ENCODE measurements around the gene PSD4. TPM values are rescaled to one million over a fixed set of nuclear protein-coding genes. Genes with fewer than 3 reads are reported as not detected.

Gene PSD4
- total and polyA plus RNA-seq, 5 donors from 2014 or later, result 18.1 to 124 (median 22.7) TPM

- no peaks in the 10 kb centered on the region for H3K27me3 ChIP-seq (ENCODE audit: control insufficient read depth, insufficient read depth, low read length)
- peak overlapping the region in 1 of 3 donors; percentile 38 for H3K27ac Mint-ChIP-seq
- no peaks in the 10 kb centered on the region for H3K9me3 ChIP-seq (ENCODE audit: control insufficient read depth in 2 of 2, low read length in 2 of 2)
- H3K36me3 ChIP-seq (ENCODE audit: control insufficient read depth, insufficient read depth, low read length), result no peaks in the 10 kb centered on the region
- no peak for DNase-seq
- ATAC-seq (ENCODE audit: low read depth in 2 of 2), result no peak
- no peak overlapping the region for H3K27ac ChIP-seq (ENCODE audit: insufficient read depth, low read length, poor library complexity, severe bottlenecking)
- no peak overlapping the region for H3K4me3 Mint-ChIP-seq
- peaks cover 0 to 2% (median 0%) of the 10 kb centered on the region in 4 donors for H3K4me1 Mint-ChIP-seq
- no peaks in the 10 kb centered on the region for H3K4me1 ChIP-seq (ENCODE audit: control insufficient read depth, insufficient read depth, low read length, poor library complexity, severe bottlenecking)
- peaks cover 5% of the 10 kb centered on the region for H3K27me3 Mint-ChIP-seq
- H3K36me3 Mint-ChIP-seq, result no peaks in the 10 kb centered on the region
- H3K4me3 ChIP-seq (ENCODE audit: low read depth, low read length), result no peak overlapping the region
- H3K9me3 Mint-ChIP-seq, result no peaks in the 10 kb centered on the region
Observed at GRCh38 chr2:113224647-113225236, 51.0 kb downstream of the PSD4 start.

GRCh38 chr2:113225263-113226259, 51.8 kb downstream of the PSD4 start:
- no peaks in the 10 kb centered on the region for H3K9me3 ChIP-seq (ENCODE audit: control insufficient read depth in 2 of 2, low read length in 2 of 2)
- no peak for DNase-seq
- no peak for ATAC-seq (ENCODE audit: low read depth in 2 of 2)
- H3K27ac ChIP-seq (ENCODE audit: insufficient read depth, low read length, poor library complexity, severe bottlenecking), result no peak overlapping the region
- no peak overlapping the region for H3K4me3 Mint-ChIP-seq
- no peak overlapping the region for H3K4me3 ChIP-seq (ENCODE audit: low read depth, low read length)
- peaks cover 0 to 6% (median 1%) of the 10 kb centered on the region in 4 donors for H3K4me1 Mint-ChIP-seq
- H3K27me3 Mint-ChIP-seq, result peaks cover 5% of the 10 kb centered on the region
- no peaks in the 10 kb centered on the region for H3K9me3 Mint-ChIP-seq
- no peaks in the 10 kb centered on the region for H3K27me3 ChIP-seq (ENCODE audit: control insufficient read depth, insufficient read depth, low read length)
- no peaks in the 10 kb centered on the region for H3K4me1 ChIP-seq (ENCODE audit: control insufficient read depth, insufficient read depth, low read length, poor library complexity, severe bottlenecking)
- H3K27ac Mint-ChIP-seq, result peak overlapping the region in 1 of 3 donors; percentile 38
- H3K36me3 Mint-ChIP-seq, result no peaks in the 10 kb centered on the region
- no peaks in the 10 kb centered on the region for H3K36me3 ChIP-seq (ENCODE audit: control insufficient read depth, insufficient read depth, low read length)

GRCh38 chr2:113226462-113226861, 52.7 kb downstream of the PSD4 start:
- H3K27ac Mint-ChIP-seq, result no peak overlapping the region
- H3K4me1 Mint-ChIP-seq, result peaks cover 0 to 8% (median 5%) of the 10 kb centered on the region in 4 donors
- Histone ChIP-seq H3K36me3 (ENCODE audit: control insufficient read depth, insufficient read depth, low read length) (no peaks in the 10 kb centered on the region), H3K27ac (ENCODE audit: insufficient read depth, low read length, poor library complexity, severe bottlenecking) (no peak overlapping the region), H3K4me3 (ENCODE audit: low read depth, low read length) (no peak overlapping the region), H3K9me3 (ENCODE audit: control insufficient read depth in 2 of 2, low read length in 2 of 2) (no peaks in the 10 kb centered on the region), H3K4me1 (ENCODE audit: control insufficient read depth, insufficient read depth, low read length, poor library complexity, severe bottlenecking) (no peaks in the 10 kb centered on the region), H3K27me3 (ENCODE audit: control insufficient read depth, insufficient read depth, low read length) (no peaks in the 10 kb centered on the region)
- ATAC-seq (ENCODE audit: low read depth in 2 of 2) (no peak), DNase-seq (no peak)
- H3K36me3 Mint-ChIP-seq, result no peaks in the 10 kb centered on the region
- peaks cover 5% of the 10 kb centered on the region for H3K27me3 Mint-ChIP-seq
- H3K4me3 Mint-ChIP-seq, result no peak overlapping the region
- no peaks in the 10 kb centered on the region for H3K9me3 Mint-ChIP-seq

- Mint-ChIP-seq H3K36me3 (no peaks in the 10 kb centered on the region), H3K4me1 (peaks cover 0 to 8% (median 5%) of the 10 kb centered on the region in 4 donors), H3K27me3 (peaks cover 5% of the 10 kb centered on the region), H3K4me3 (no peak overlapping the region), H3K9me3 (no peaks in the 10 kb centered on the region), H3K27ac (no peak overlapping the region)
- Histone ChIP-seq H3K27me3 (ENCODE audit: control insufficient read depth, insufficient read depth, low read length) (no peaks in the 10 kb centered on the region), H3K4me1 (ENCODE audit: control insufficient read depth, insufficient read depth, low read length, poor library complexity, severe bottlenecking) (no peaks in the 10 kb centered on the region), H3K27ac (ENCODE audit: insufficient read depth, low read length, poor library complexity, severe bottlenecking) (no peak overlapping the region), H3K36me3 (ENCODE audit: control insufficient read depth, insufficient read depth, low read length) (no peaks in the 10 kb centered on the region), H3K4me3 (ENCODE audit: low read depth, low read length) (no peak overlapping the region), H3K9me3 (ENCODE audit: control insufficient read depth in 2 of 2, low read length in 2 of 2) (no peaks in the 10 kb centered on the region)
- ATAC-seq (ENCODE audit: low read depth in 2 of 2), result no peak
- no peak for DNase-seq
Observed at GRCh38 chr2:113227290-113227689, 53.5 kb downstream of the PSD4 start.

- no peak overlapping the region for H3K4me3 ChIP-seq (ENCODE audit: low read depth, low read length)
- H3K27me3 ChIP-seq (ENCODE audit: control insufficient read depth, insufficient read depth, low read length), result no peaks in the 10 kb centered on the region
- H3K9me3 ChIP-seq (ENCODE audit: control insufficient read depth in 2 of 2, low read length in 2 of 2), result no peaks in the 10 kb centered on the region
- no peak overlapping the region for H3K27ac ChIP-seq (ENCODE audit: insufficient read depth, low read length, poor library complexity, severe bottlenecking)
- Mint-ChIP-seq H3K27ac (no peak overlapping the region), H3K9me3 (no peaks in the 10 kb centered on the region), H3K36me3 (no peaks in the 10 kb centered on the region), H3K4me1 (peaks cover 0 to 8% (median 5%) of the 10 kb centered on the region in 4 donors), H3K4me3 (no peak overlapping the region), H3K27me3 (peaks cover 5% of the 10 kb centered on the region)
- no peaks in the 10 kb centered on the region for H3K4me1 ChIP-seq (ENCODE audit: control insufficient read depth, insufficient read depth, low read length, poor library complexity, severe bottlenecking)
- H3K36me3 ChIP-seq (ENCODE audit: control insufficient read depth, insufficient read depth, low read length), result no peaks in the 10 kb centered on the region
- ATAC-seq (ENCODE audit: low read depth in 2 of 2), result no peak
- DNase-seq, result no peak
Observed at GRCh38 chr2:113227698-113228097, 53.9 kb downstream of the PSD4 start.

- DNase-seq (no peak), ATAC-seq (ENCODE audit: low read depth in 2 of 2) (no peak)
- H3K27me3 ChIP-seq (ENCODE audit: control insufficient read depth, insufficient read depth, low read length), result no peaks in the 10 kb centered on the region
- Mint-ChIP-seq H3K36me3 (no peaks in the 10 kb centered on the region), H3K4me3 (no peak overlapping the region), H3K27ac (no peak overlapping the region), H3K27me3 (peaks cover 11% of the 10 kb centered on the region), H3K9me3 (no peaks in the 10 kb centered on the region), H3K4me1 (peaks cover 0 to 8% (median 5%) of the 10 kb centered on the region in 4 donors)
- H3K4me3 ChIP-seq (ENCODE audit: low read depth, low read length), result no peak overlapping the region
- H3K9me3 ChIP-seq (ENCODE audit: control insufficient read depth in 2 of 2, low read length in 2 of 2), result no peaks in the 10 kb centered on the region
- no peaks in the 10 kb centered on the region for H3K4me1 ChIP-seq (ENCODE audit: control insufficient read depth, insufficient read depth, low read length, poor library complexity, severe bottlenecking)
- no peak overlapping the region for H3K27ac ChIP-seq (ENCODE audit: insufficient read depth, low read length, poor library complexity, severe bottlenecking)
- no peaks in the 10 kb centered on the region for H3K36me3 ChIP-seq (ENCODE audit: control insufficient read depth, insufficient read depth, low read length)
Observed at GRCh38 chr2:113228351-113228750, 54.6 kb downstream of the PSD4 start.

- Mint-ChIP-seq H3K27me3 (peaks cover 14% of the 10 kb centered on the region), H3K27ac (peak overlapping the region in 1 of 3 donors; percentile 20), H3K36me3 (no peaks in the 10 kb centered on the region), H3K9me3 (no peaks in the 10 kb centered on the region), H3K4me1 (peaks cover 0 to 8% (median 5%) of the 10 kb centered on the region in 4 donors), H3K4me3 (no peak overlapping the region)
- Histone ChIP-seq H3K4me3 (ENCODE audit: low read depth, low read length) (no peak overlapping the region), H3K9me3 (ENCODE audit: control insufficient read depth in 2 of 2, low read length in 2 of 2) (no peaks in the 10 kb centered on the region), H3K27me3 (ENCODE audit: control insufficient read depth, insufficient read depth, low read length) (no peaks in the 10 kb centered on the region), H3K4me1 (ENCODE audit: control insufficient read depth, insufficient read depth, low read length, poor library complexity, severe bottlenecking) (no peaks in the 10 kb centered on the region), H3K36me3 (ENCODE audit: control insufficient read depth, insufficient read depth, low read length) (no peaks in the 10 kb centered on the region), H3K27ac (ENCODE audit: insufficient read depth, low read length, poor library complexity, severe bottlenecking) (no peak overlapping the region)
- no peak for ATAC-seq (ENCODE audit: low read depth in 2 of 2)
- DNase-seq, result no peak
Observed at GRCh38 chr2:113228991-113229716, 55.4 kb downstream of the PSD4 start.
